Duodenal mucosa (tissue), 2 donors: Measurements from ENCODE around the gene CD84.

Experiments
- H3K27ac ChIP-seq: one replicate; pipeline ENCODE4 v1.7.0; 2013; ENCODE audit warnings: low read depth, low read length
- H3K27me3 ChIP-seq, 2 donors: one replicate each; pipeline ENCODE4 v1.7.0; 2013; ENCODE audit warnings: low read length in 2 of 2, control low read depth in 1 of 2; ENCODE audit not compliant: insufficient read depth in 2 of 2, control insufficient read depth in 1 of 2
- H3K36me3 ChIP-seq, 2 donors: one replicate each; pipeline ENCODE4 v1.7.0; 2013; ENCODE audit warnings: low read length in 2 of 2, control low read depth in 1 of 2; ENCODE audit not compliant: insufficient read depth in 2 of 2, control insufficient read depth in 1 of 2
- H3K4me1 ChIP-seq, 2 donors: one replicate each; pipeline ENCODE4 v1.7.0; 2013; ENCODE audit warnings: low read length in 2 of 2, control low read depth in 1 of 2; ENCODE audit not compliant: insufficient read depth in 2 of 2, control insufficient read depth in 1 of 2
- H3K4me3 ChIP-seq, 2 donors: one replicate each; pipeline ENCODE4 v1.7.0; 2013; ENCODE audit warnings: low read length in 2 of 2, low read depth in 1 of 2
- H3K9ac ChIP-seq, 2 donors: one replicate each; pipeline ENCODE4 v1.7.0; 2013; ENCODE audit warnings: low read length in 2 of 2, low read depth in 1 of 2
- H3K9me3 ChIP-seq, 2 donors: one replicate each; pipeline ENCODE4 v1.7.0; 2013; ENCODE audit warnings: low read length in 2 of 2, control low read depth in 1 of 2; ENCODE audit not compliant: control insufficient read depth in 1 of 2

Gene CD84

DNA sequence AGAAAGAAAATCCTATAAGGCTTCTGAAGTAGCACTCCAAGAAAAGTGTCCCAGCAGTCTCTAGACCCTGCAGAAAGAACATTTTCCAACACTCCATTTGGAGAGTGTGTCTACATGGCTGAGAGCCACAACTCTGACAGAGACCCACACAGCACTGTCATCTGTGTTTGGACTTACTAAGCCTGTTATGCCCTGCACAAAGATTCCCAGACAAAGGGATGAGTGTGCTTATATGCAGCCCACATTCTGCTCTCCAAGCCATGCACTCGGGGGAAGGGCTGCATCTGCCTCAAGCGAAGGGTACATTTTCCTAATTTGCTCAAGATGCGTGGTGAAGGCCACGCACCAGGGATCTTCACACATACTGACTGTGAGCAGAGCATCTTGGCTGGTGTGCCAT, 31.9 kb downstream of the CD84 start:
- Histone ChIP-seq H3K27ac (no peak overlapping the region), H3K36me3 (peaks cover 0 to 3% of the 10 kb centered on the region in 2 donors)

DNA sequence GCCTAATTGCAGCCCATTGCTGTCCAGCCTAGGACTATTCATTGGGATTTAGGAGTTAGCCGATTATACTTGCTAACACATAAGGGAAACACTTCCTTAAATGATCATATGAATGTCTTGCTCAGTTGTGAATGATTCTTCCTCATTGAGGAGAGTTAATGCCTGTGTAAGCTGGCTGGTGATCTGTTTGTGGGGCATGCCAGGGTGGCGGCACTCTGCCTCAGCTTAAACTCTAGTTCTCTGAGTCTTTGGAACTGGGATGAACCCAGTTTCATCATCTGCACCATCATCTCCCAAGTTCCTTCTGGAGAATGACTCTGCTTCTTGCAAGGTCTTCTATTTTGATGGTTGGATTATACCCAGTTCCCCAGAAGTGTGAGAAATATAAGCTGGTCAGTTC, 32.4 kb downstream of the CD84 start:
- H3K27me3 ChIP-seq: no peaks in the 10 kb centered on the region
- H3K27ac ChIP-seq: no peak overlapping the region
- peaks cover 9 to 13% of the 10 kb centered on the region in 2 donors for H3K4me1 ChIP-seq
- H3K4me3 ChIP-seq: no peak overlapping the region
- peaks cover 0 to 3% of the 10 kb centered on the region in 2 donors for H3K36me3 ChIP-seq
- no peak overlapping the region for H3K9ac ChIP-seq
- H3K9me3 ChIP-seq: no peaks in the 10 kb centered on the region

More for the DNA sequence above, 31.9 kb downstream of the CD84 start:
- Histone ChIP-seq H3K9ac (no peak overlapping the region), H3K27me3 (no peaks in the 10 kb centered on the region), H3K9me3 (no peaks in the 10 kb centered on the region), H3K4me3 (no peak overlapping the region), H3K4me1 (peaks cover 4 to 8% of the 10 kb centered on the region in 2 donors)

DNA sequence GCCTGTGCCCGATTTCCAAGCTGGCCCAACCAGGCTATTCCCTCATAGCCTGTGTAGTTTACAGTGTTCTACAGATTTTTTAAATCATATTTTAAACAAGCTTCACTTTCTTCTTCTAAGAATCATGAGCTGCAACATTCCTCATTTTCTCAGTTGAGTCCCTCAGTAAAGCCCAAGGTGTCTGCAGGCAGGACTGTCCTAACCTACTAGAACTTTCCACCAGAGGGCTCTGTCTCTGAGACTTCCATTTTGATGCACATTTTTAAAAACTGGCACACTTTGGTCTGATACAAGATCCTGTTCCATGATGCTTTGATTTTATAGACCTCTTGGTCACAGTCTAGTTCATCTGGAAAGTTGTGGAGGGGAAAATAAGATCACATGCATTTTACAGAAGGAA, 34.6 kb downstream of the CD84 start:
- H3K4me1 ChIP-seq: peaks cover 32 to 36% of the 10 kb centered on the region in 2 donors
- no peak overlapping the region for H3K9ac ChIP-seq
- no peaks in the 10 kb centered on the region for H3K27me3 ChIP-seq
- H3K27ac ChIP-seq: no peak overlapping the region
- no peaks in the 10 kb centered on the region for H3K36me3 ChIP-seq
- no peaks in the 10 kb centered on the region for H3K9me3 ChIP-seq
- no peak overlapping the region for H3K4me3 ChIP-seq

DNA sequence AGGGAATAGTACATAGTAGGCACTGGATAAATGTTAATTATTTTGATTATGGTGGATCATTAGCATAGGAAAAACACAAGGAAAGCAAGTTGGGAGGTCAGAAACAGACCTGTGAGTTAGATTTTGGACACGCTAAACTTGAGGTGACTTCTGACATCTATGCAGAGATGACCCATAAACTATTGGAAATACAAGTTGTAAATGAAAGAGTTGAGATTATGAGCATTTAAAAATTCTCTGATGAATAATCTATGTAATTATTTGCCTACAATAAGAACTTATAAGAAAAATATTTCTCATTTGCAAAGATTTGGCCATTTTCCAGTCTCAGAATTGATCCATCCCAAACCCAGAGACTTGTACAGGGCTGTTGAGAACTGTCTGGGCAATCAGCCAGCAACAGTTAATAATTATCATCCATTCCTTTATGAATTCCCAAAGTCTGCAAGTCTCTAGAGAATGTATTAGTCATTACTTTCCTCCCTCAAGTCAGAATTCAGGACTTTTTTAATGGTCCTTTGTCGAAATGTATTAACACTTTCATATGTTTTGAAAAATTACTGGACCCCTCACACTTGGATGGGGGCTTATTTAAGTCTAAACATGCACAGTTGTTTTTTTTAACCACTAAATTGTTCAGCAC, 36.9 kb downstream of the CD84 start:
- Histone ChIP-seq H3K27me3 (no peaks in the 10 kb centered on the region), H3K4me1 (peaks cover 40 to 43% of the 10 kb centered on the region in 2 donors), H3K4me3 (no peak overlapping the region), H3K9ac (no peak overlapping the region), H3K36me3 (no peaks in the 10 kb centered on the region), H3K9me3 (no peaks in the 10 kb centered on the region), H3K27ac (no peak overlapping the region)

DNA sequence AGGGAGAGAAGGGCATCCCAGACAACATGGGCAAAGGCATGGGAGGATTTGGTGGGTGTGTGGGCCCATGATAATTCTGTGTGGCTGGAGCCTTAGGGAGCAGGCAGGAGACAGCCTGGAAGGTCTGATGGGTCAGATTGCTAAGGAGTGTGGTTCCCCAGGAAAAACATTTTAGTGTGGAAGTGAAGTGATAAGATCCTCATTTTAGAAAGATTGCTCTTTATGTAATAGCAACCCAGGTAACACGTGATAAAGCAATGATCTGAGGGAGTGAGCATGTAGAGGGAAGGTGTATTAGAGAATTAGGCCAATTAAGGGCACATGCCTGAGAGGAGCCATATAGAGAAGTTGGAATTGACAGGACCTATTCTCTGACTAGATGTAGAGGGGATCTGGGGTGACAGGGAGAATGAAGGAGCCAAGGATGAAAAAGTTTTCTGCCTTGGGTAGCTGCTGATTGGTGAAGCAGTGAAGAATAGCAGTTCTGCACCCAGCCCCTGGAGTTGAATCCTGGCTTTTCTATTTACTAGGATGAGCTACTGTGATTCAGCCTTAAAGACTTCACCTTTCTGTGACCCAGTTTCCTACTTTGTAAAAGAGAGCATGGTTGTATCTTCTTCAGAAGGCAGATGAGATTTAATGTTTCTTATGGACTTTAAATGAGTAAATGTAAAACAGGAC, 37.5 kb downstream of the CD84 start:
- peak overlapping the region in 1 of 2 donors; percentile 2 for H3K9ac ChIP-seq

DNA sequence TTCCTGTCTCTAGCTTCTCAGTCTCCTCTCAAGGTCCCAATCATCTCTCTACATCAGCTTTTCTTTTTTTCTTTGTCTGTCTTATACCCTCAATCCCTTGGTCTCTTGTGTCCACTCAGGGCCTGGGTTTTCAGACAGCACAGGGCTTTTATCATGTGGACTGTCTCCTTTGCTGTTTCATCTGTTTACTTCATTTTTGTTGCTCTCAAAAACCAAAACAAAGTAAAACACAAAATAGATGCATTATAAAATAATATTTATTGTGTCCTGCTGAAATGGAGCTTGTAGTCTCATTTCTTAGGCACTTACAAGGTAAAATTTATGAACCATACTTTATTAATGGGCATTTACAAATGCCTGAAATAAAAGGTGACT, 38.5 kb downstream of the CD84 start:
- H3K4me1 ChIP-seq: peaks cover 43 to 49% of the 10 kb centered on the region in 2 donors
- peak overlapping the region in 1 of 2 donors; percentile 24 for H3K4me3 ChIP-seq
- H3K9ac ChIP-seq: peak overlapping the region in 1 of 2 donors; percentile 56
- H3K27ac ChIP-seq: peak overlapping the region; percentile 37
- H3K27me3 ChIP-seq: no peaks in the 10 kb centered on the region
- H3K36me3 ChIP-seq: no peaks in the 10 kb centered on the region
- H3K9me3 ChIP-seq: no peaks in the 10 kb centered on the region

More for the DNA sequence above, 37.5 kb downstream of the CD84 start:
- no peaks in the 10 kb centered on the region for H3K9me3 ChIP-seq
- no peak overlapping the region for H3K27ac ChIP-seq
- H3K4me1 ChIP-seq: peaks cover 43 to 45% of the 10 kb centered on the region in 2 donors
- H3K36me3 ChIP-seq: no peaks in the 10 kb centered on the region
- no peaks in the 10 kb centered on the region for H3K27me3 ChIP-seq
- H3K4me3 ChIP-seq: no peak overlapping the region

DNA sequence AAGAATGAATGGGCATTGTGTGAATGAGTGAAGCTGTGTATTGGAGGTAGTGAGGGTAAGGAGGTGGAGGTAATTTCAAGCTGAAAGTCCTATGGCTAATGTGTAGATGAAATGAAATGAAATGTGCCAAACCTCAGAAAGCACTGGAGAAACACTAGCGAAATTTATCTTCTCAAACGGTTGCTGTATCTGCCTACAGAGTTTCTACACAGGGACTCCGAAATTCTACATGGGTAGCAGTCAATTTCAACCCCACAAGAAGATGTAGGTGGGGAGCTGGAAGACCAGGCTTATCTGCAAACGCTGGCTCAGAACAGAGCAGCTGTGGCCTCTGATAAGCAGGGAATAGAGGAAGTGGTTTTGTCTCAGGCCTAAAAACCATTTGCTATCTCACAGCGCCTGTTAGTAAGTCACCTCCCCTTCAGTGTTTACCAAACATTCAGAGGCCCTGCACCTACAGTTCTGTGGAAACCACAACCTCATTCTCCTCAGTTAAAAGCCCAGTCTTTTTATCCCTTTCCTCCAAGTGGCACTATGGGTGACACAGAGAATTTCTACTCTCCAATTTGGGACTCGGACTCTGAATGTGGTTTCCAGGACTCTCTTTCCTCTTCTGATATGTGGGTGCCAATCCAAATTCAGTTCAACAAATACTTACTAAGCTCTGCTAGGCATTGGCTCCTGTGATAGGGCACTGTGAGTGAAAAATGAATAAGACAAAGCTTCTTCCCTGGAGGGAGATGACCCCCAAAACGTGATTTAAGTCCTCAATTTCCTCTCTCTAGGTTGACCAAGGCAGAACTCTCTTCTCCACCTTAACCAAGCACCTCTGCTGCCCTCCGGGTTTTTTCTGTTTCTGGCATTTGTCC, 39.1 kb downstream of the CD84 start:
- Histone ChIP-seq H3K4me1 (peaks cover 43 to 49% of the 10 kb centered on the region in 2 donors), H3K4me3 (peak overlapping the region; percentile 40 to 44), H3K9me3 (peaks cover 0 to under 1% of the 10 kb centered on the region in 2 donors), H3K27ac (peak overlapping the region; percentile 37), H3K27me3 (no peaks in the 10 kb centered on the region), H3K36me3 (no peaks in the 10 kb centered on the region), H3K9ac (peak overlapping the region; percentile 26 to 56)

DNA sequence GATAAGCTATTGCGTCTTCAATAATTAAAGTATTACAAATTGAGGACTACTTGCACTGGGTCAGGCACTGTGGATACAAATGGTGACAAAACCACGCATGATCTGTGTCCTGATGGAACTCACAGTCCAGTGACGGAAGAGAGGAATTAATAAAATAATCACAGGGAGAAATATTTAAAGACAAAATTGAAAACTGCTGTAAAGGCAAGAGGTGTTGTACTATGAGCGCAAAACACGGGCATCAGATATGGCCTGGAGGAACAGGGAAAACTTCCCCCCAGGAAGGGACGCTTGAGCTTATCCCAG, 39.7 kb downstream of the CD84 start:
- H3K4me3 ChIP-seq: peak overlapping the region; percentile 40 to 44
- H3K4me1 ChIP-seq: peaks cover 43 to 49% of the 10 kb centered on the region in 2 donors
- H3K36me3 ChIP-seq: no peaks in the 10 kb centered on the region
- peak overlapping the region; percentile 26 to 56 for H3K9ac ChIP-seq
- no peaks in the 10 kb centered on the region for H3K27me3 ChIP-seq
- H3K9me3 ChIP-seq: peaks cover 1 to 3% of the 10 kb centered on the region in 2 donors
- peak overlapping the region; percentile 13 for H3K27ac ChIP-seq

DNA sequence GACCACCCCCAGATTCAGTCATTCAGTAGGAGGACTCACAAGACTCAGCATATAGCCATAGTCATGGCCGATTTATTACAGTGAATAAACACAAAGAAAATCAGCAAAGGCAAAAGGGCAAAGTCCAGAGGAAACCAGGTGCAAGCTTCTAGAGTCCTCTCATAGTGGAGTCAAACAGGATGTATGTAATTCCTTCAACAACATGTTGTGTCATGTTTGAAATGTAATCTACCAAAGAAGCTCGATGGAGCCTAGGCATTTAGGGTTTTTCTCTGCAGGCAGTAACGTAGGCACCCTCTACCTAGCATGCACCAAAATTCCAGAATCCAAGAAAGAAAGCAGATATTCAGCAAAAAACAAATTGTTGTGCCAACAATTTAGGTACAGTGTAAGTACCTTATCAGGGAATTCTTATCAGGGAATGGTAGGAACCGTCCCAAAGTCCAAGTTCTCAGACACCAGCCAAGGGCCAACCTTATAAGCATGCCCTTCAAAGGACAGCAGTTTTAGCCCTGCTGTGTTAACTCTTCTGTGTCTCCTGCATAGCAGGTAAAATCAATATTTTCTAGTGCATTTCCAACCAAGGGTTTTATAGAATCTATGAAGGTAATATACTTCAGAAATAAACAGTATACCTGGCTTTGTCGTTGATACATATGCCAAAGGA, 40.2 kb downstream of the CD84 start:
- peak overlapping the region; percentile 33 to 44 for H3K4me3 ChIP-seq
- no peaks in the 10 kb centered on the region for H3K27me3 ChIP-seq
- H3K4me1 ChIP-seq: peaks cover 43 to 49% of the 10 kb centered on the region in 2 donors
- no peak overlapping the region for H3K27ac ChIP-seq
- no peaks in the 10 kb centered on the region for H3K36me3 ChIP-seq
- peak overlapping the region in 1 of 2 donors; percentile 26 for H3K9ac ChIP-seq
- H3K9me3 ChIP-seq: peaks cover 3 to 5% of the 10 kb centered on the region in 2 donors
